HG03095 (cell line): ENCODE data around the gene NUP58.
A peak's percentile ranks its signal among the peaks of the same experiment; 100 is the strongest.

ENCODE experiments used
- ATAC-seq: cut with Tn5 transposase; IDR thresholded peaks from one replicate; pipeline ENCODE4 v1.9.1; 2021; ENCODE audit warnings: moderate library complexity; ENCODE audit not compliant: unreplicated experiment

Gene NUP58

DNA sequence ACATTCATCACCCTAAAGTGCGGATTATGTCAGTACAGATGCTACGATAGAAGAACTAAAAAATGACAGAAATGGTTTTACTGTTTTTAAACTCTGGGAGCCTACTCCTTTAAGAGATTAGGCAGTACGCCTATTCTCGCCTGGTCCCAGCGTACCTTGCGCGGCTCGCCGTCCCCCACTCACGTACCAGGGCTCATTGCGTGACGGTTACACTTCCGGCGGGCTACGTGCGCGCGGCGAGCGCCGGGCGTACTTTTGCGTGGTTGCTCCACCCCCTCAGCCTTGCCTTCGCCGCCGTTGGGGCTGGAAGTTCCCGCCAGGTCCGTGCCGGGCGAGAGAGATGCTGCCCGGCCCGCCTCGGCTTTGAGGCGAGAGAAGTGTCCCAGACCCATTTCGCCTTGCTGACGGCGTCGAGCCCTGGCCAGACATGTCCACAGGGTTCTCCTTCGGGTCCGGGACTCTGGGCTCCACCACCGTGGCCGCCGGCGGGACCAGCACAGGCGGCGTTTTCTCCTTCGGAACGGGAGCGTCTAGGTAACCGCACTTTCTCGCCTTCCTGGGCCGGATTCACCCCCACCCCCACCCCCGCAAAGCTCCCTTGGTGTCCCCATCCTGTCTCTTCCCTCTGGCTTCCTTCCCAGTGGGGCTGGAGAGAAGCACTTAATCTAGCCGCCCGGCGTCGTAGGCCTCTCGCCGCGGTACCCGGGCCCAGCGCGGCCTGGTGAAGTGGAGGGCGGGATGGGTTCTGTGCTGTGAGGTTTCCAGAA lies at the start of gene NUP58:
NUP58 (plus strand) TSS at position 279 of the 767 bp plus-strand sequence; CDS start at position 428, 149 bp downstream.
- peak; percentile 99 for ATAC-seq

DNA sequence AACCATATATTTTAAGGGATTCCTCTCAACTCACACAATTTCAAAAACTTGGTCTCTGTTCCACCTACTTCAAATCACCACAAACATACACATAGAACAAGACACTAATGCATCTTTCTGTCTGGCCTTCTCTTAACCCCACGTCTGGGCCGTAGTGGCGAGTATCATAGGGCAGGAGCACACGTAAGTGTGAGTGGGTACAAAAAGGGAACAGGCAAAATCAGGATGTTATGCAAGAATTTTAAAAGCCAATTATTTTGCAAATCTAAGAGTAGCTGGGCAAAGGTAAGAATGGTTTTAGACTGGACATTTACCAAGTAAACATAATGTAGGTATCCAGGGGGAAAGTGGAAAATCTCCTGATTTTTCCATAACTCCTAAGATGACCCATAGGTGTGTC lies 49.2 kb upstream of the NUP58 start:
- ATAC-seq: no peak

DNA sequence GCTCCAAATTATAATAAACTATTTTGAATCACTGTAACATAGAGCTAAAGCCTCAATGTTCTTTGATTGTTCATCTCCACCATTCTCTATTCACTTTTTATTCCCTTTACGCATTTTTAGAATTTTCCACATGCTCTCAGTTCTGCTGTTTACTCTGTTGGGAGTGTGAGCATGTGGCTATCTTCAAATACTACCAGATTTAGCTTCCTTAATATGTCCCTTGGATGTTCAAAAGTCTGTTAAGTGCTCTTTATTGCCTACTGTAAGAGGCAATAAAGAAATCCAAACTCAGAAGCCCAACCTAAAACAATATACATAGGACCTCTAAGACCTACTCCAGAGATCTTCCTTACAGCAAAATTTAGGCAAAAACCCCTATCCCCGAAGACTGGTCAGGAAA lies 48.7 kb upstream of the NUP58 start:
- ATAC-seq: no peak

- no peak for ATAC-seq
These were observed 47.7 kb upstream of the NUP58 start for GRCh38 chr13:25253702-25254101.

DNA sequence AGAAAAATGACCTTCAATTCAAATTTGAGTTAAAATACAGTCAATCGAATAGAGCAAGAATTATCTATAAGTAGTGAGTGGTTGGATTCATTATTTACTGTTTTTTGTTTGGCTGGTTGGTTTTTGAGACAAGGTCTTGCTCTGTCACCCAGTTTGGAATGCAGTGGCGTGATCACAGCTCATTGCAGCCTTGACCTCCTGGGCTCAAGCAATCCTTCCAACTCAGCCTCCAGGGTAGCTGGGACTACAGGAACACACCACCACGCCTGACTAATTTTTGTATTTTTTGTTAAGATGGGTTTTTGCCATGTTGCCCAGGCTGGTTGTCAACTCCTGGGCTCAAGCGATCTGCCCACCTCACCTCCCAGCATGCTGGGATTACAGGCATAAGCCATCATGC lies 39.2 kb upstream of the NUP58 start:
- no peak for ATAC-seq

DNA sequence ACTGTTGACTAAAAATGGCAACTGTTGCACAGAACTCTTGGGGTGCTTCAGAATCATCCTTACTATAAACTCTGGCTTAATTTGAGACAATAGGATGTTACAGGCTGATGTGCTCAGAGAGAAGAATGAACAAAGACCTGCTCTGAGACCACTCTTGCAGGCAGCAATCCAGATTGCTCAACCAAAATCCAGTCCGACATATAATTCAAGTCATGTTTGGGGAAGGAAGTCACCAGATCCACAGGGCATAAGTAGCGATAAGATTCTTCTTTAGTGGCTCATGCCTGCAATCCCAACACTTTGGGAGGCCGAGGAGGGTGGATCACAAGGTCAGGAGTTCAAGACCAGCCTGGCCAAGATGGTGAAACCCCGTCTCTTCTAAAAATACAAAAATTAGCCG lies 34.7 kb upstream of the NUP58 start:
- no peak for ATAC-seq

- ATAC-seq: no peak
These were observed 33.7 kb upstream of the NUP58 start for GRCh38 chr13:25267715-25268114.

- ATAC-seq: no peak
These were observed 32.9 kb upstream of the NUP58 start for GRCh38 chr13:25268561-25268960.

GRCh38 chr13:25276748-25277147 lies 24.7 kb upstream of the NUP58 start:
- ATAC-seq: no peak

- no peak for ATAC-seq
These were observed 21.0 kb upstream of the NUP58 start for GRCh38 chr13:25280396-25280795.

DNA sequence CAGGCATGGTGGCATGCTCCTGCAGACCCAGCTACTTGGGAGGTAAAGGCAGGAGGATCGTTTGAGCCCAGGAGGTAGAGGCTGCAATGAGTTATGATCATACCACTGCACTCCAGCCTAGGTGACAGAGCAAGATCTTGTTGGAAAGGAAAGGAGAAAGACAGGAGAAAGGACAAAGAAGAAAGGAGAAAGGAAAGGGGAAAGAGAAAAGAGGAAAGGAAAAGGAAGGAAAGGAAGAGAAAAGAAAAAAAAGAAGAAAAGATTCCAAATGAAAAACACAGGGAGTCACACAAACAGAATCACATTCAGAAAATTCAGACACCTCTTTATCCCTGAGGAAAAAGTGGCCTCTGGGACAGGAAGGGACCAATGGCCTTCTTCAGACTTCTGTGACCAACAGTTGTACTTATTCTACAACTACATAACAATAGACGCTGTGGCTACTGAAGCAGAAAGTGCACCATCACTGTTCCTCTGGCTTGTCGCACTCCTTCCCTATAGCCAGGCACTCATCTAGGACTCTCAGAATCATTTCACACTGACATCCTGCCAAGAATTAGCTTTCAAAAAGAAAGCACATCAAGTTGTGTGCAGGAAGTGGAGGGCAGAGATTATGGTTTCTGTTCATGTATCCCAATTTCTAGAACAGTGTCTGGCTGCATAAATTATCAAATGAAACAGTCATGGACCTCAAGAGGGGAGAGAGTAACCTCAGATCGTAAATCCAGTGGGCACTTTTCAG lies 20.1 kb upstream of the NUP58 start:
- peak; percentile 76 for ATAC-seq

DNA sequence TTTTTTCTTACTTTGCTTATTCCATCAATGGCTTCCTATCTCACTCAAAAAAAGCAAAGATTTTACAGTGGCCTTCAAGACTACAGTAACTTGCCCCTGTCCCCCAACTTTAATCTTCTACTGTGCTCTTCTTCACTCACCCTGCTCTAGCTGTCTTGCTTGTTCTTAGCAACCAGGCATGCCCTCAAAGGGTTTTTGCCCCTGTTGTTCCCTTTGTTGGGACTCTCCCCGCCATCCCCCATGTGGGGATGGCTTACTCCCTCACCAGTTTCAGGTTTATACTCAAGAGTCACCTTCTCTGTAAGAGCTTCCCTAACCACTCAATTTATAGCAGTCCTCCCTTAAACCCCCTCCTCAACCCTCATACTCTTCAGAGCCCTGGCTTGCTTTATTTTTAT lies 19.5 kb upstream of the NUP58 start:
- peak; percentile 27 for ATAC-seq

DNA sequence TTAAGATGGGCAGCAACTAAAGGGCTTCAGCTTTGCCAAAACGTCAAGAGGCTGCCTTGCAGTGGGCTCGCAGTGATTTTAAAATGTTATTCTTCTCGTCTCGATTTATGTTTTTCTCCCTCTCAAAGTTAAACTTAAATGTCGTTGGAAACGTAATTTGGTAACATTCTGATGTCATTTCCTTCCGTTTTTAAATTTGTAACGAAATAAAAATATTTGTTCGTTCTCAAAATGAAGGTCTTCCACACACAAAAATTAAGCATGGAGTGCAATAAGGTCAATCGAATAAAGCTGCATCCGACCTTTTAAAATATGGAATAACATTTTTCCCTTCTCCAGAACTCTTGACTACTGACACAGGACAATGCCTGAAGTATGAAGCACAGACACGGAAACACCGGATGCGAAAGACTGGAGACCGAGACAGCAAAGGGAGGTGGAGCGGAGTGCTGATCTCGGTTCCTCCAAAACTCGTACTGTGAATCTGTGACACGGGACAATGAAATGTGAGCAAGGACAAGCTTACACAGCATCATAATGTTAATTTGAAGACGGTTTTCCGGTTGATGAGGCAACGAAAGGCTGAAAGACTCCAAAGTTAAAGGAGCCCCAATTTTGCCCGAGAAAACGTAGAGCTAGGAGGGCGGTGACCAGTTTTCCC lies 15.0 kb upstream of the NUP58 start:
- peak; percentile 34 for ATAC-seq

DNA sequence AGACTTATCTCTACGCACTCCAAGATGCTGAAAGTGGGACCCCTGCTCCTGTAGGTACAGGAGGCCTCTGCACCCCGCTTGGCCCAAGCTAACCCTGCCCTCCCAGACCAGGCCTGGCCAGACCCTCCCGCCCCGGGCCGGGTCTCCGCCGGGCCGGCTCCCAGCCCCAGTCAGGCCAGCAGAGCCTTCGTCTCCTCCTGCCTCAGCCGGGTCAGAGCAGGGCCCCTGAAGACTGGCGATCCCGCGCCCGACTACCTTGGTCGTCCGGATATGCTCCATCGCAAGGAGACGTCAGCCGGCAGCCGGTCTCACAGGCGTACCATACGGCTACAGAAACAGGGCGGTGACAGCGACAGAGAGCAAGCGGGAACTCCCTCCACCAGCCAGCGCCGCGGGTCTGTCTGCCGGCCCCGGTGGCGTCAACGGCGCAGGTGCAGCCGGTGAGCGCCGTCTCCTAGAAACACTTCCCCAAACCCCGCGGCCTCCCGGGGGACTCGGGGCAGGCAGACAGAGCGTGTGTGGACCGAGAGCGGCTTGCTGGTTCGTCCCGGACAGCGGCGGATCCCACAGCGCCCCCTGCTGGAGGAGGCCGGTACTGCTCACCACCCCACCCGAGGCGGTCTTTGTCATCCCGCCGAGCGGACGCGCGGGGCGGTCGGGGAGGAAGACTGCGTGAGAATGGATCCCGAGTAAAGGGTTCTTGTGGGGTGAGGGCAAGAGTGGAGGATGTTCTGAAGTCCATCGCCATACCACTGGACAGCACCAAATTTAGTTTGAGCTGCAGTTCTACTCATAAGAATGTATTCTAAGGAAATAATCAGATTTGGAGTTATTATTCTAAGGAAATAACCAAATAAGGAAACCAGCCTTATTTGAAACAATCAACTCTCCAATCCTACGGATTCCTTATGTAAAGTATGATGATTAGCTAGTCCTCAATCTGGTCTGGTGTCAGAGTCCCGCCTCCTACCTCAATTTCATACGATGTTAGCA lies 14.2 kb upstream of the NUP58 start, which contains the start of gene MTMR6:
MTMR6 (minus strand) TSS at position 520 of the 993 bp plus-strand sequence; CDS start at position 279, 241 bp downstream.
- peak; percentile 97 for ATAC-seq

- no peak for ATAC-seq
These were observed 12.5 kb upstream of the NUP58 start for GRCh38 chr13:25288966-25289365.

- ATAC-seq: no peak
These were observed 9.7 kb upstream of the NUP58 start for GRCh38 chr13:25291691-25292090.

GRCh38 chr13:25292301-25292700 lies 9.1 kb upstream of the NUP58 start:
- ATAC-seq: no peak

GRCh38 chr13:25295228-25295627 lies 6.2 kb upstream of the NUP58 start:
- no peak for ATAC-seq

DNA sequence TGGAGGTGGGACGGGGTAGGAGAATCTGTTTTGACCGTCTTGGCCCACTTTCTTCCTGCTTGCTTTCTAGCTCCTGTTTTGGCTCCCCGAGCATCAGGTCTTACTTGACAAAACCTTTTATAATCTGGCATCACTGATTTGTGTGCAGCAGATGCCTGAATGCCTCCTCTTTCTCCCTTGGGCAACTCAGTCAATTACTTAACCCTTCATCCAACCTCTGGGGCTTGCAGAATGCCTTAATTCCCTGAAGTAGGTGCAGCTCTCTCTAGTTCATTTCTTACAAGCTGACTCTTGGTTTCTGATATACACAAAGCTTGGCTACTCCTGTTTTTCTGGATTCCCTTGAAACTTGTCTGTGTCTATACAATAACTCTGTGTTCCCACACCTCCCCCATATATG lies 5.7 kb upstream of the NUP58 start:
- no peak for ATAC-seq

GRCh38 chr13:25300861-25301346 lies 521 bp upstream of the NUP58 start:
- peak; percentile 7 for ATAC-seq
